Measurements from ENCODE around the gene ZNF746. TPM values are rescaled to one million over a fixed set of nuclear protein-coding genes. Genes with fewer than 3 reads are reported as not detected.

The ZNF746 gene
- total and polyA plus RNA-seq, 2 of the 13 experiments (the other 11 are each of a cell fraction or from before 2014, with no cell fraction given) = 3.8 to 8.1 TPM

DNA sequence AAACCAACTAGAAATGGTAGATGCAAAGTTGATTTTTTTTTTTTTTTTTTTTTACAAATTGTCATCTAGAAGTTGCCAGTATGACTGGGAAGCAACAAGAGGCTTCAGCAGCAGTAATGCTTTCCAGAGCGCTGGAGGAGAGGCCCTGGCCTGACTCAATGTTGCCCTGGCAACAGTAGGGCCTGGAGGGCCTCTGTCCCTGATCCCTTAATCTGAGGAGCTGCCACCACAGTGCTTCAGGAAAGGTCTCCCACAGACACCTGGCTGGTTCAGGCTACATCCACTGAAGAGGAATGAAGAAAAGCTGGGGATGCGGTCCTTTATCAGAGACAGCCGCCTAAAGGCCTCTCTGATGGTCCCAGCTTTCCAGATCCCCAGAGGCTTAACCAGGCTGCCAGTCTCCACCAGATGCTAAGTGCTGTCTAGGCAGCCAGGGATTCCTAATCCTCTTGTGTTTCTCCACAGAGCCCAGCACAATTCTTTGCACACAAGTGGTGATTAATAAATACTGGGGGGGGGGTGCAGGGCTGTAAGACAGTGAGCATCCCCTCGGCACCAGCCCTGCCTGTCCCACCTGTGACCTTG is 70.4 kb downstream of the ZNF746 start:
- peaks cover 5 to 6% of the 10 kb centered on the region in 2 experiments; a peak in 2 of 5 replicates for H3K36me3 ChIP-seq (replicated peaks in 1 of 2; ENCODE audit: control insufficient read depth in 1 of 2, insufficient read depth in 2 of 2, low read length in 2 of 2)
- FAIRE-seq = no peak
- CTCF ChIA-PET (ENCODE audit: low intra/inter-chr PET ratio, low total read pairs) = no interaction called here
- ATAC-seq = no peak
- H3K9me3 ChIP-seq (ENCODE audit: low read length) = no peaks in the 10 kb centered on the region
- no peak overlapping the region for H2AFZ ChIP-seq (ENCODE audit: low read length)
- BruUV-seq (replicated peaks) = no TSS peak
- intact Hi-C loops (cut with micrococcal nuclease; ENCODE audit: unreplicated experiment) (no loop called here), in situ Hi-C loops (cut with HindIII; ENCODE audit: extremely low pct_ligation_motif_present, low pct_unique_long_range_greater_than_20kb) (no loop called here)
- H3K27ac ChIP-seq (ENCODE audit: extremely low read length, insufficient read depth, low read length) = no peak overlapping the region
- no peaks in the 10 kb centered on the region for H3K79me2 ChIP-seq (ENCODE audit: insufficient read depth, low read length)
- no peak overlapping the region for H3K9ac ChIP-seq (ENCODE audit: insufficient read depth, low read depth, low read length)
- H3K27me3 ChIP-seq (ENCODE audit: control insufficient read depth in 1 of 2, insufficient read depth in 2 of 2, low read length in 2 of 2) = no peaks in the 10 kb centered on the region
- no peak for DNase-seq (ENCODE audit: low spot score)
- no peaks in the 10 kb centered on the region for H4K20me1 ChIP-seq (ENCODE audit: insufficient read depth, low read length)
- no peak overlapping the region for H3K4me3 ChIP-seq (replicated peaks in 1 of 3; ENCODE audit: insufficient read depth in 1 of 3, low read depth in 2 of 3, low read length in 3 of 3)
- TF ChIP-seq BRF2 (CRISPR knock-in tag; IDR thresholded peaks at IDR 0.05) (no peak), ZBTB21 (CRISPR knock-in tag; IDR thresholded peaks at IDR 0.05) (no peak)
- POLR2A ChIA-PET = no interaction called here
- no peak overlapping the region for H3K4me2 ChIP-seq (ENCODE audit: low read depth, low read length)
- no peaks in the 10 kb centered on the region for H3K4me1 ChIP-seq (ENCODE audit: insufficient read depth, low read length)
- WGBS (ENCODE audit: low lambda C conversion rate) = 91% methylated on average over 4 of the region's 4 CpGs

DNA sequence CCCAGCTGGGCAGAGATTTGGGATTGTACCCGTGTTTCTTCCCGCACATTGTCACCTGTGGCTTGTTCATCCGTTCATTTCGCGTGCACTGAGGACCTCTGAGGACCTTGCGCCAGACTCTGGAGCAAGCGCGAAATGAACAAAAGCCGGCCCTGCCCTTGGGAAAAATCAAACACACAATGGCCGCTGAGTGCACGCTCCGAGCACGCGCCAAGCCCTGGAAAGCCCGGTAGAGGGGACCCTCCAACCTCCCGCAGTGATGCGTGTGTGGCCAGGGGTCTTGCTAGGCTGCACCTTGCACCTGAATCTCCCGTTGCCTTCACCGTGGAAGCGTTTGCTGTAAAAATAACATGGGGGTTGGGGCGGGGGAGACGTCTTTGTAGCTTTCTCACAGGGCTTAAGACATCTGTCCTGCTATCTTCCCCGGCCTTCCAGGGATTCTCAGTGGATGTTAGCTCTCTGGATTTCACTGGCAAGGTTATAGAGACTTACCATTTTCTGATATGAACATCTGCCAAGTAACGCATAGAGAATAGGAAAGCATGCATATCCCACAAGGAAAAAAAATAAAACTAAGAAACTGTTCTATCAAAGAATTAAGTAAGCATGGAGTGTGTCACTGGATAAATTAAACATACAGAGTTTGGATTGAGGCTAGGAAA is 74.0 kb downstream of the ZNF746 start:
- Histone ChIP-seq H3K4me3 (replicated peaks in 1 of 3; ENCODE audit: insufficient read depth in 1 of 3, low read depth in 2 of 3, low read length in 3 of 3) (no peak overlapping the region), H3K4me1 (ENCODE audit: insufficient read depth, low read length) (peaks cover 15% of the 10 kb centered on the region), H3K4me2 (ENCODE audit: low read depth, low read length) (no peak overlapping the region), H3K9ac (ENCODE audit: insufficient read depth, low read depth, low read length) (no peak overlapping the region), H4K20me1 (ENCODE audit: insufficient read depth, low read length) (no peaks in the 10 kb centered on the region), H3K27ac (ENCODE audit: extremely low read length, insufficient read depth, low read length) (no peak overlapping the region), H3K79me2 (ENCODE audit: insufficient read depth, low read length) (no peaks in the 10 kb centered on the region), H3K9me3 (ENCODE audit: low read length) (no peaks in the 10 kb centered on the region), H3K27me3 (ENCODE audit: control insufficient read depth in 1 of 2, insufficient read depth in 2 of 2, low read length in 2 of 2) (no peaks in the 10 kb centered on the region), H2AFZ (ENCODE audit: low read length) (no peak overlapping the region), H3K36me3 (replicated peaks in 1 of 2; ENCODE audit: control insufficient read depth in 1 of 2, insufficient read depth in 2 of 2, low read length in 2 of 2) (no peaks in the 10 kb centered on the region)
- in situ Hi-C loops (cut with HindIII; ENCODE audit: extremely low pct_ligation_motif_present, low pct_unique_long_range_greater_than_20kb) = no loop called here
- intact Hi-C loops (cut with micrococcal nuclease; ENCODE audit: unreplicated experiment) = loop anchor here (5.0 kb wide), 1 partner anchor 199 kb away; no protein-coding TSS in a partner anchor
- CTCF ChIA-PET (ENCODE audit: low intra/inter-chr PET ratio, low total read pairs) = interaction anchor here (2.0 kb wide), 1 partner anchor 113 kb away, joined by 15 read pairs; no protein-coding TSS in a partner anchor
- BruUV-seq (replicated peaks) = no TSS peak
- TF ChIP-seq ZNF569 (CRISPR knock-in tag; IDR thresholded peaks at IDR 0.05; ENCODE audit: borderline replicate concordance) (no peak), ZBTB33 (CRISPR knock-in tag; IDR thresholded peaks at IDR 0.05) (peak; percentile 33; the same call in 1 of the 2 replicates)
- FAIRE-seq (no peak), DNase-seq (ENCODE audit: low spot score) (no peak), ATAC-seq (no peak)
- POLR2A ChIA-PET = no interaction called here
- 70% methylated on average over 24 of the region's 24 CpGs for WGBS (ENCODE audit: low lambda C conversion rate)
